ENCODE data around the gene IKZF1.
A peak's percentile ranks its signal among the peaks of the same experiment; 100 is the strongest.

IKZF1 gene

DNA sequence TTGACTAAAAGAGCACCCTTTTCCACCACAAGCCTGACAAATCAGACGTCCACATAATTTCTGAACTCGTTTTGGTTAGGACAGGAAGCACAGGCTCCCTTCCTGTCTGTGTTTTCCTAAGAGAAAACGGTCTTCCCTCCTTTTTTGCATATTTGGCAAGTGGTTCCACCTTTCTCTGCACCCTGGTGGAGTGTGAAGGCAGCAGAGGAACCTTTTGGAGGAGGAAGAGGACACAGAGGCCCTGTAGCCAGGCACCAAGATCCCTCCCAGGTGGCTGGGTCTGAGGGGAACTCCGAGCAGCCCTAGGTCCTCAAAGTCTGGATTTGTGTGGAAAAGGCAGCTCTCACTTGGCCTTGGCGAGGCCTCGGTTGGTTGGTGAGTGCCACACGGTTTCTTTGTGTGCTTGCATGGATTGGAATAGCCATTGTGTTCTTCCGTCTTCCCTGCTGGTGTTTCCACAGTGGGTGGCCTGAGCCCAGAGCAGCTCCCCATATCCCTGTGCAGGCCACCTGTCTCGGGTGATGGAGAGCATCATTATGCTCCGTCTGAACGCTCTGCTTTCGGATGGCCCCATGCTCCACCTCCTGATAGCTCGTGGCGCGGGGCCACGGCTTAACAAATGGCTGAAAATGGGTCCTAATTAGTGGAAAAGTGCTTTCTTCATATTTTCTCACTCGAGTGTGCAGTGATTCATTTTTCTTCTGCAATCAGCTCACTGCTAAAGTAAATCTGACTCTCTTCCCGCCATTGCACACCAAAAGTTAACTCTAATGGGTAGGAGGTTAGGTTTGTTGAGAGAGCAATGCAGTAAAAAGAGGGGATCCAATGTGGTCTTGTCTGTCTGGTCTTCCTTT, 4.2 kb downstream of the IKZF1 start:
- peak overlapping the region; percentile 72 for H3K9ac ChIP-seq (ENCODE audit: low read length)
- no peaks in the 10 kb centered on the region for H3K9me3 ChIP-seq (ENCODE audit: insufficient read depth, low read length)
- peak overlapping the region; percentile 91 for H3K4me2 ChIP-seq (ENCODE audit: low read depth, low read length, poor library complexity, severe bottlenecking)
- H3K79me2 ChIP-seq (ENCODE audit: insufficient read depth, low read length), result peaks cover 88% of the 10 kb centered on the region
- H3K27ac ChIP-seq (ENCODE audit: low read depth, low read length), result peak overlapping the region; percentile 93
- H2AFZ ChIP-seq (ENCODE audit: low read depth, low read length, severe bottlenecking), result no peak overlapping the region
- TF ChIP-seq, protein P1, sequence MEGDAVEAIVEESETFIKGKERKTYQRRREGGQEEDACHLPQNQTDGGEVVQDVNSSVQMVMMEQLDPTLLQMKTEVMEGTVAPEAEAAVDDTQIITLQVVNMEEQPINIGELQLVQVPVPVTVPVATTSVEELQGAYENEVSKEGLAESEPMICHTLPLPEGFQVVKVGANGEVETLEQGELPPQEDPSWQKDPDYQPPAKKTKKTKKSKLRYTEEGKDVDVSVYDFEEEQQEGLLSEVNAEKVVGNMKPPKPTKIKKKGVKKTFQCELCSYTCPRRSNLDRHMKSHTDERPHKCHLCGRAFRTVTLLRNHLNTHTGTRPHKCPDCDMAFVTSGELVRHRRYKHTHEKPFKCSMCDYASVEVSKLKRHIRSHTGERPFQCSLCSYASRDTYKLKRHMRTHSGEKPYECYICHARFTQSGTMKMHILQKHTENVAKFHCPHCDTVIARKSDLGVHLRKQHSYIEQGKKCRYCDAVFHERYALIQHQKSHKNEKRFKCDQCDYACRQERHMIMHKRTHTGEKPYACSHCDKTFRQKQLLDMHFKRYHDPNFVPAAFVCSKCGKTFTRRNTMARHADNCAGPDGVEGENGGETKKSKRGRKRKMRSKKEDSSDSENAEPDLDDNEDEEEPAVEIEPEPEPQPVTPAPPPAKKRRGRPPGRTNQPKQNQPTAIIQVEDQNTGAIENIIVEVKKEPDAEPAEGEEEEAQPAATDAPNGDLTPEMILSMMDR (IDR thresholded peaks at IDR 0.05; ENCODE audit: insufficient read depth, low read length, poor library complexity, severe bottlenecking), result no peak
- TF ChIP-seq EZH2phosphoT487 (conservative IDR thresholded peaks at IDR 0.05; ENCODE audit: low read length), result no peak
- no peaks in the 10 kb centered on the region for H4K20me1 ChIP-seq (ENCODE audit: low read depth, low read length)
- no peaks in the 10 kb centered on the region for H3K9me2 ChIP-seq (replicated peaks; ENCODE audit: insufficient read depth, low read length)
- H3F3A ChIP-seq (ENCODE audit: insufficient read depth), result peaks cover 87% of the 10 kb centered on the region
- peak overlapping the region; percentile 81 for H3K4me3 ChIP-seq (ENCODE audit: insufficient read depth, low read length, poor library complexity, severe bottlenecking)
- no peaks in the 10 kb centered on the region for H3K27me3 ChIP-seq (ENCODE audit: low read length)
- peaks cover 5% of the 10 kb centered on the region; the same call in 1 of the 2 replicates for H3K36me3 ChIP-seq (ENCODE audit: low read length)

GRCh38 chr7:50309721-50310120, 5.2 kb downstream of the IKZF1 start:
- Histone ChIP-seq H3K27me3 (ENCODE audit: low read length) (no peaks in the 10 kb centered on the region), H3K9ac (ENCODE audit: low read length) (peak overlapping the region; percentile 72), H3K36me3 (ENCODE audit: low read length) (peaks cover 5% of the 10 kb centered on the region; the same call in 1 of the 2 replicates), H3K9me3 (ENCODE audit: insufficient read depth, low read length) (no peaks in the 10 kb centered on the region), H3F3A (ENCODE audit: insufficient read depth) (peaks cover 87% of the 10 kb centered on the region), H4K20me1 (ENCODE audit: low read depth, low read length) (no peaks in the 10 kb centered on the region), H3K79me2 (ENCODE audit: insufficient read depth, low read length) (peaks cover 98% of the 10 kb centered on the region), H3K9me2 (replicated peaks; ENCODE audit: insufficient read depth, low read length) (no peaks in the 10 kb centered on the region), H3K4me2 (ENCODE audit: low read depth, low read length, poor library complexity, severe bottlenecking) (peak overlapping the region; percentile 91), H3K27ac (ENCODE audit: low read depth, low read length) (peak overlapping the region; percentile 93), H2AFZ (ENCODE audit: low read depth, low read length, severe bottlenecking) (no peak overlapping the region), H3K4me3 (ENCODE audit: insufficient read depth, low read length, poor library complexity, severe bottlenecking) (peak overlapping the region; percentile 81)
- no peak for TF ChIP-seq EZH2phosphoT487 (conservative IDR thresholded peaks at IDR 0.05; ENCODE audit: low read length)
- TF ChIP-seq, protein P1 (IDR thresholded peaks at IDR 0.05; ENCODE audit: insufficient read depth, low read length, poor library complexity, severe bottlenecking), result no peak

GRCh38 chr7:50310361-50310760, 5.8 kb downstream of the IKZF1 start:
- H3K4me2 ChIP-seq (ENCODE audit: low read depth, low read length, poor library complexity, severe bottlenecking), result peak overlapping the region; percentile 91
- H3K9me2 ChIP-seq (replicated peaks; ENCODE audit: insufficient read depth, low read length), result no peaks in the 10 kb centered on the region
- H3K4me3 ChIP-seq (ENCODE audit: insufficient read depth, low read length, poor library complexity, severe bottlenecking), result peak overlapping the region; percentile 81
- H3K9ac ChIP-seq (ENCODE audit: low read length), result peak overlapping the region; percentile 72
- peak overlapping the region; percentile 93 for H3K27ac ChIP-seq (ENCODE audit: low read depth, low read length)
- no peaks in the 10 kb centered on the region for H3K9me3 ChIP-seq (ENCODE audit: insufficient read depth, low read length)
- H3K36me3 ChIP-seq (ENCODE audit: low read length), result peaks cover 3% of the 10 kb centered on the region; the same call in 1 of the 2 replicates
- TF ChIP-seq, protein P1 (IDR thresholded peaks at IDR 0.05; ENCODE audit: insufficient read depth, low read length, poor library complexity, severe bottlenecking), result no peak
- TF ChIP-seq EZH2phosphoT487 (conservative IDR thresholded peaks at IDR 0.05; ENCODE audit: low read length), result no peak
- H3F3A ChIP-seq (ENCODE audit: insufficient read depth), result peaks cover 83% of the 10 kb centered on the region
- H2AFZ ChIP-seq (ENCODE audit: low read depth, low read length, severe bottlenecking), result no peak overlapping the region
- no peaks in the 10 kb centered on the region for H3K27me3 ChIP-seq (ENCODE audit: low read length)
- H3K79me2 ChIP-seq (ENCODE audit: insufficient read depth, low read length), result peaks cover 100% of the 10 kb centered on the region
- H4K20me1 ChIP-seq (ENCODE audit: low read depth, low read length), result no peaks in the 10 kb centered on the region

All from SU-DHL-6 (cell line).